HG02759 (cell line): Measurements from ENCODE around the gene DOCK2.
"Not testable (repeated sequence)": the region's sequence is repeated elsewhere in the genome, so short reads cannot be mapped to it uniquely, and the experiment has no call there.

Source experiments
- ATAC-seq: cut with Tn5 transposase; IDR thresholded peaks from one replicate; pipeline ENCODE4 v1.9.1; 2021; ENCODE audit warnings: mild to moderate bottlenecking, moderate library complexity; ENCODE audit not compliant: unreplicated experiment

The DOCK2 gene

DNA sequence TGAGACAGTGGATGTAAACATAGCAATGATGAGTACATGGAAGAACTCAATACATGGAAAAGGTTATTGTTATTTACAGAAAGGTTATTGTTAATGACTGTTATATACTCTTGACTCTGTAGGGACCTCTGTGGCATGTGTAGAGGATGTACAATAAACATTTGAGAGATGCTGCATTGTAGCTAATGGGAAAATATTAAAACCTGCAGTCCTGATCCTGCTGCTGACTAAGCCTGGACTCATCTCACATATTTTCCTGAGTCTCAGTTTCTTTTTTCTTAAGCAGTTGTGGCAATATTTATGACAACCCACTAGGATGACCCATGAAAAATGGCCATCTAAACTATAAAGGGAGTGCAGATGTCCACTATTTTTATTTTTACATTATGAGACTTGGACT lies 75.4 kb downstream of the DOCK2 start:
- no peak for ATAC-seq

DNA sequence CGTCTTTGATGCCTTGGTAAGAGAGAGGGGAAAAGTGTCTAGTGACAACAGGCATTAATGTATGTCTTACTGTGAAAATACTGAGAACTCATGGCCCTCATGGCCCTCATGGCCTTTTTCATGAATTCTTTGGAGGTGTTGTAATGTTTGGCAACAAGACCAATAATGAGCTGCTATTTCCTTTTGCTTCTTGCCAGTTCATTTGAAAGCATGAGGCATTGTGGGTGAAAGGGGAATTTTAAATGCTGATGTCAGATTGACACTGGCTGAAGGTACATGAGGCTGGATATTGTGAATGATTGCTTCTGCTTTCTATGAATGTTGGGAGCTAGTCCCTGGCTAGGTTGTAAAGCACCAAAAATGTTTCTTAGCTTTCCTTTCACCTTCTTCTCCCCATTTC lies 79.2 kb downstream of the DOCK2 start:
- ATAC-seq = no peak

DNA sequence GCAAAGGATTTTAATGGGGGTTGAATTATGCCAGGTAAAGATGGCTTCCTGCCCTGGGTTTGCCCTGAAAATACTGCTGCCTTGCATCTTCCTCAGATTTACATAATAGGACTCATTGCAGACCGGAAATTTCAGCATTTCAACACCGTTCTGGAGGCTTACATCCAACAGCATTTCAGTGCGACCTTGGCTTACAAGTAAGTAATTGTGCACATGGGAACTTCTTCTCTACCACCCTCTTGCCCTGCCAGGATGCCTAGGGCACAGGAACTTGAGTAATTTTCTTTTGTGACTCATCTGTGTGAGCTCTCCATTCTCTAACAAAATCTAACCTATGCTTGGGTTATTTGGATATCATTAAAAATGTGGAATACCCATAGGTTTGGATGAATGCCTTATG lies 80.2 kb downstream of the DOCK2 start:
- ATAC-seq = no peak

DNA sequence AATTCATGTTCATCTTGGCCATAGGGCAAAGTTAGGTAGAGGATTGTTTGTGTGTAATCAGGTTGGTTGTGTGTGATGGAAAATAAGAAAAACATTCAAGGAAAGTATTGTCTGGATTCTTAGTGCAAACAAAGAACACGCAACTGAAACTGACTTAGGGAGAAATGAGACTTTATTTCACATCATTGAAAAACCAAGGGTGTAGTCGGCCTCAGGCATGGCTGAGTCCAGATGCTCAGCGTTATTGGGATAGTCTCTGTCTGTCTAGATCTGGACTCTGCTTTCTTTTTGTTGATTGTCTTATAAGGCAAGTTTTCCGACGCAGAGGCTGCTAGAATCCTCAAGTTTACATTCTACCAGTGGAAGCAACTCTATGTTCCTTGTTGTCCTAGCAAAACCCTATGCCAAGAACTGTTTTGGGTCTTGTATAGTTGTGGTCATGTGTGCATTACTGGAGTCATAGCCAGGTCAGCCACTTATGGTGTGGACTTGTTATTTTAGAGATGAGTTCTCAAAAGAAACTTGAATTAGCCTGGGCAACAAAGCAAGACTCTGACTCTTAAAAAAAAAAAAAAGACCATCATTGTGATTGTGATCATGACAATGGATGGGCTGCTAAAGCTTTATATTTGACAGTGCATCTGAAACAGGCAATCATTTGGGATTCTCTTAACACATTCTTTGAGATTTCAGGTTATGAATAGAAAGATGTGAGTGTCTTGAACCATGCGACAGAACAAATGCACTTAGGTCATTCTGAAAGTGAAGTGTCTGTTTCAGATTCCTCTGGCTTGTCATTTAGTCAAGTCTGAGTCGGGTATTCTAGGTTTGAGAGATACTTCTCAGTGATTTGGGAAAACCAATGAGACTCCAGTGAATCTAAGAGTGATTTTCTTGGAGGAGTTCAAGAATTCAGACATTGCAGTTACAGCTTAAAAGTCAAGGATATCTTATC lies 82.6 kb downstream of the DOCK2 start:
- ATAC-seq = peak; percentile 82

DNA sequence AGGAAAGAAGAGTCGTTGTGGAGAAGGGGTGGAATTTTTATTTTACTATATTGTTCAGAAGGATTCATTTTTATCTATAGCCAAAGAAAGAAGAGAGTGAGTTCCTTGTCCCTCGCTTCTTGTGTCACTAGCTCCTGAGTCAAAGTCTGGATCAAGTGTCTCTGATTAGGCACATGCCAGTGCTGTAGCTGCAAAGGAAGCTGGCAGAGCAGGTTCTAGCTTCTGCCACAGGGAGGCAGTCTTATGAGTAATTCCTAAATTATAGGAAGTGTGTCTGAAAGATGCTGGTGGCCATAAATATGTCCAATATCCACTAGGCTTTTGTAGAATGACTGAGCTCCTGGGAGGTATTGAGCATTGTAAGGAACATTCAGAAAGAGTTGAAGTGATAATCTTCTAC lies 84.7 kb downstream of the DOCK2 start:
- ATAC-seq = no peak

DNA sequence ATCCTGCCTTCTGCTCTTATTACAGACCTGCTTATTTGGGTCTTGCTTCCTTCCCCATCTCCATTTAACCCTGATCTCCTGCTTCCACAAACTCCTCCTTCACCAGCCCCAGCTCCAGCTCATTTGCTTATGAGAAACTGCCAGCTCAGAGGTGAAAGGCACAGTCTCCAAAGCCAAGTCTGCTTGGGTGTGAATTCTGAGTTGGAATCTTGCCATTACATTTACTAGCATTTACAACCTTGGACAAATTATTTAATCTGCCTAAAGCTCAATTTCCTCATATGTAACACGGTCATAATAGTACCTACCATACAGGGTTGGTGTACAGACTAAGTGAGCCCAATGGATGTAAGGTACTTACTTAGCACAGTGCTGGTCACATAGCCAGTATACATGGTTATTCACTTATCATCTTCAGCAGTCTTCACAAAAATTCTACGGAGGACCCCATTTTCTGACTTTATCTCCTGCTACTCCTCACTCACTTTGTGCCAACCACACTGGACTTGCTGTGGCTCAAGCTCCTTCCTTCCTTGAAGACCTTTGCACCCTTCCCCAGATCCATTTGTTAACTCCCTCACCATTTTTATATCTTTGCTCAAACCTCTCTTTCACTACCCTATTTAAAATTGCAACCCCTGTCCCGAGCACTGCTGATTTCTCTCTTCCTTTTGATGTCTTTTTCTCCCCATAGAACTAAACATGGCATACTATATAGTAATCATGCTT lies 86.2 kb downstream of the DOCK2 start:
- ATAC-seq = no peak

DNA sequence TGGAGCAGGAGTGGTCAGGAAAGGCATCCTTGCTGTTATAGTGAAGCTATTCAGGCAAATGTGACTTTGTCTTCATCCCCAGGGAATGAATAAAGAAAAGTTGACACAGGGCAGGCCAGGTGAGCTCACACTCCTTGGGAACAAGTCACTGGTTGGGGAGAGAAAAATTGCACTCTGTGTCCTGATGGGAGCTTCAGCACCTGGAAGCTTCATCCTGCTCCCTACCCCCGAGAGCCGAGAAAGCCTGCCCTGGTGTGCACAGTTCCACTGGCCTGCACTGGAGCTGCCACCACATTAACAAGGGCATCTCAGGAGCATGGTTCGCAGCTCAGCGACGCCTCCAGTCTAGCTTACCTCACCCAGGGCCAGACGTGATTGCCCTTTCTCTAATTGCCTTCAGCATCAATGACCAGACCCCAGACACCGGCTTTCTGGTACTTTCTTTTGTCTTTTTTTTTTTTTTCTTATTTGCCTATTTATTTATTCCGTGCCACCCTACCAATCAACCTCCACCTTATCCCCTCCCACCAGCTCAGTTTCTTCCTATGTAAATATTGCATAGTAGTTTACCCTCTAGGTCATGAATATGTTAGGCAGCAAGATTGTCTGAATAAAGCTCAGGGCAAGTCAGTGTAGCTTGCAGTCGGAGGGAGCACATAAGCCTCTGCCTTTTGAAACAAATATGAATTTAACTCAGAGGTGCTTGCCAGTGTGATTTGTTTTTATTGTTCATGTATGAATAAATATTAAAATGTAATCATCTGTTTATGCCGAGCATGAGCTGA lies 87.4 kb downstream of the DOCK2 start:
- no peak for ATAC-seq

DNA sequence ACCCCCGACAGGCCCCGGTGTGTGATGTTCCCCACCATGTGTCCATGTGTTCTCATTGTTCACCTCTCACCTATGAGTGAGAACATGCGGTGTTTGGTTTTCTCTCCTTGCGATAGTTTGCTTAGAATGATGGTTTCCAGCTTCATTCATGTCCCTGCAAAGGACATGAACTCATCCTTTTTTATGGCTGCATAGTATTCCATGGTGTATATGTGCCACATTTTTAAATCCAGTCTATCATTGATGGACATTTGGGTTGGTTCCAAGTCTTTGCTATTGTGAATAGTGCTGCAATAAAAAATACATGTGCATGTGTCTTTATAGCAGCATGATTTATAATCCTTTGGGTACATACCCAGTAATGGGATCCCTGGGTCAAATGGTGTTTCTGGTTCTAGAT lies 88.6 kb downstream of the DOCK2 start:
- ATAC-seq = not testable (repeated sequence)

DNA sequence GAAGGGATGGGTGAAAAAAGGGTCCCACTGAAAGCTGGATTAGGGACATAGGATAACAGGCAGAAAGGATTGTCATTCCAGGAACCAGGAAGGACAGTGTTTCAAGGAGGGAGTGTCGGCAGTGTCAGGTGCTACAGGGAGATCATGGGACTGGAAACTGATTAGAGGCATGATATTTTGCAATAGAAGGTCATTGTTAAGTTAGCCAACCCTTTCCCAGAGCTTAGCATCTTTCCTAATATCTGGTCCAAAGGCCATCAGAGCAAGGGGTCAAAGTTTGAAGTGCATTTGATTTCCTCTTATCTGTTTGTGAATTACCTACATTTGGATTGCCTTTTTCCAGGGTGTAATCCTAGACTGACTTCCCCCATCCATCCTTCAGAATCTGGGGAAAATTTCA lies 91.3 kb downstream of the DOCK2 start:
- no peak for ATAC-seq

DNA sequence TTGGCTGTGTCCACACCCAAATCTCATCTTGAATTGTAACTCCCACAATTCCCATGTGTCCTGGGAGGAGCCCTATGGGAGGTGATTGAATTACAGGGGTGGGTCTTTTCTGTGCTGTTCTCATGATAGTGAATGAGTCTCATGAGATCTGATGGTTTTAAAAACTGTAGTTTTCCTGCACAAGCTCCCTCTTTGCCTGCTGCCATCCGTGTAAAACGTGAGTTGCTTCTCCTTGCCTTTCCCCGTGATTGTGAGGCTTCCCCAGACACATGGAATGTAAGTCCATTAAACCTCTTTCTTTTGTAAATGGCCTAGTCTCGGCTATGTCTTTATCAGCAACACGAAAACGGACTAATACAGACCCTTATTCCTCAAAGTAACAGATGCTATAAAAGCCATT lies 94.1 kb downstream of the DOCK2 start:
- ATAC-seq = no peak

DNA sequence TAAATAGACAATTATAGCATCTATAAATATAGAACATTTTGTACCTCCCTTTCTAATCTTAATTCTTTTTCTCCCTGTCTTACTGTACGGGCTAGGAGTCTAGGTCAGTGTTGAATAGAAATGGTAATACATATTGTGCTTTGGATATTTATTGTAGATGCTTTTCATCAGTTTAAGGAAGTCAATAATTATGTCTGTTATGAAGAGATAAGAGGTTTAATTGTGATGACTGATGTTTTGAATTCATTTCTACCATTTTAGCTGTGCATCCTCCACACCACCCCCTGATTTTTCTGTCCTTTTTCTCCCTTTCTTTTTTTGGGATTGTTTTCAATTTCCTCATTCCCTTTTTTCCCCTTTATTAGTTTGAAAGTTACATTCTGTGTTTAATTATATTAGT lies 95.8 kb downstream of the DOCK2 start:
- no peak for ATAC-seq

DNA sequence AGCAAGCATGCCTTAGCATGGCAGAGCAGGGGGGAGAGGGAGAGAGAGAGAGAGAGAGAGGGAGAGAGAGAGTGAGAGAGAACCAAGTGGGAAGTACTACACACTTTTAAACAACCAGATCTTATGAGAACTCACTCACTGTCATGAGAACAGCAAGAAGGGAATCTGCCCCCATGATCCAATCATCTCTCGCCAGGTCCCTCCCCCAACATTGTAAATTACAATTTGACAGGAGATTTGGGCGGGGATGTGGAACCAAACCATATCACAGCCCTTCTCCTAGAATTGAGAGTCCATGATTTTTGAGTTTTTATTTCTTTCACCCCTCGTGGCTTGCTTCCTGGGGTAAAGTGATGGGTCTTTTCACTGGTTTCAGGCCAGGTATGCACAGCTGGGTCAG lies 98.8 kb downstream of the DOCK2 start:
- no peak for ATAC-seq

DNA sequence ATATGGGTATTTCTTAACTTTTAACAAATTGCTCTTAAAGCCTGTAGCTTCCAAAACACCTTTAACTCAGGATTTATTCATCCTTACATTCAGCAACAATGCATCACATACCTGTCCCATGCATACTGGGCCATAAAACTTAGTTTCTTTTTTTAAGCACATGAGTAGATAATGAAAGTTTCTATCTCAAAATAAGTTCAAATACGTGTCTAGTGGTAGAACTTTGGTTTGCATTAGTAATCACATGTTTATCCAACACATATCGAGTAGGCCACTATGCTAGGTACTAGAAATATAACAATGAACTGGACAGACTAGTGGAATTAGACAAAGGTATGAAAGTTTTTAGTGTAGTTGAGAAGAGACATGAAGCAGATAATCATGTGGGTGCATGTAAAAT lies 99.6 kb downstream of the DOCK2 start:
- ATAC-seq = no peak

DNA sequence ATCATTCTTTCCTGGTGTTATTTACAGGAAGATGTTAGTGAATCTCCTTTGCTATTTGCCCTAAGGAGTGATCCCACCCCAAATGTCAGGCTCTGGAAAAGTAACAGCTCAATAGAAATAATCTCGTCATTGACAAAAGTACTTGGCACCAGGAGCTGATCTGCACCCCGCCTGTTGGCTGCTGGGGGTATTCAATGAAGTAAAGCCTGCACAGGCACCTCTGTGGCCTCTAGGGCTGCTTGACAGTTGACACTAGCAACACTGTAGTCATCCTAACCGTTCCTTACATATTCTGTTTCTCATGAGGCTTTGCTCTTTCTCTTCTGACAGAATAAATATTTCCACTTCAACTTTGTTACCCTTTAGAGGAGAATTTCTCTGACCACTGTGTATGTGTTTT lies 103.4 kb downstream of the DOCK2 start:
- no peak for ATAC-seq

DNA sequence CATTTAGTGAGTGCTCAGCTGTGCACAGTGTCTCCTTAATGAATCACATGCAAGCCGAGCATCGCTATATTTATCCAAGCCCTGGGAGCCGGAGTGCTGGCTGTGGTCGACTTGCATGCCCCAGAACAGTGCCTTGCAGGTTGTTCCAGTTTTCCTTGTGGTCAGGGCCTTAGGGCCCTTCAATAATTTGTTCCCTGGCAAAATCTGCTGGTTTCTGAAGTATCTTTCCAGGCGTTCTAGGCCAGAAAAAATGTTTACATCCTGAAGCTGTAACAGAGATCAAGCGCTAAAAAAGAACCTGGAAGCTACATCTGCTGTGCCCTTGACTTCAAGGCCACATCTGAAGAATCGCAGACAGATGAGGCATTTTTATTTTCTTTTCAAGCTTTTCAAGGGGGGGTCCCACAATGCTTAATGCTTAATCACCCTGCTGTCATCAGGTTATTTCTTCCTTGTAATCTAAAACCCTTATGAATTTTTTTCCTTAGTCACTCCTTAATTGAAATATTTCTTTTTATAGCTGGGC lies 105.8 kb downstream of the DOCK2 start:
- ATAC-seq = no peak

DNA sequence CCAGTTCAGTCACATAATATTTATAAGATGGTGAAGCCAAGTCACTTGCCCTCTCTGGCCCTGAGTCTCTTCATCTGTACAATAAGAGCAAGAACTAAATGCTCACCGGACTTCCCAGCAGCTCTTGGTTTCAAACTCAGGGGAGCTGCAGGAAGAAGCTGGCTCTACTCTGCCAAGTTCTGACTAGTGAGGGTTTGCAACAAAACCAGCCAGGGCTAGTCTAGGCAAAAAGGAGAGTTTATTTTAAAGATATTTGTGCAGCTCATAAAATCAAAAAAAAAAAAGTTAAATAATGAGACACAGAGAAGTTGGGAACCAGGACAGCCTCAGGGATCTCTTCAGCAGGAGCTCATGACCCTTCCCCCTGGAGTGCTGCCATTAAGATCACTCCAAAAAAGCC lies 107.3 kb downstream of the DOCK2 start:
- ATAC-seq = no peak

DNA sequence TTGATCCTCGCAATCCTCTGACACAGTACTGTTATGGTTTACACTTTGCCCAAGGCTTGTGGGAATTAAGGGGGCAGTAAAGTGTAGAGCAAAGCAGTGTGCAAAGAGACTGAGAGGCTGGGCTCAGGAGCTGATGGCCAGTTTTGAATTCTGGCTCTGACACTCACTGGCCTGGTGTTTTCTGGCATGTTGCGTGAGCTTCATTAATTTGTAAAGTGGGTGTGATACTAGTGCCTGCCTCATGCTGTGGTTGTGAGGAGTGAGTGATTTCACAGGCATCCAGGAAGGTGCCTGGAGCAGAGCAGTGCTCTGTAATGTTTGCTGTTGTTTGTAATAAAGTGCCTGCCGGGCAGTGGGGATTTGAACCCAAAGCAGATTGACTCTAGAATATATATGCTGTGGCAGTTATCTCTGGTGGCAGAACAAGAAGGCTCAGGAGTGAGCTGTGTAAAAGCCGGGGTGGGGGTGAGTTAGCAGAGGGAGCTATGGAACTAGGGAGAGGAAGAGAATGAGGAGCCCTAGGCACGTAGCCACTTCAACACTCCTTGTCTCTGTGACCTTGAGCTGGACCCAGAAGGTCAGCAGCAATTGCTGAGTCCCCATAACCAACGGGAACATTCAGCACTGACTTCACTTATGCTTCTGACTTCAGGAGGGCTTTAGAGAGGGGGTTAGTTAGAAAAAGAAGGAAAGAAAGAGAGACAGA lies 108.5 kb downstream of the DOCK2 start:
- ATAC-seq = no peak

DNA sequence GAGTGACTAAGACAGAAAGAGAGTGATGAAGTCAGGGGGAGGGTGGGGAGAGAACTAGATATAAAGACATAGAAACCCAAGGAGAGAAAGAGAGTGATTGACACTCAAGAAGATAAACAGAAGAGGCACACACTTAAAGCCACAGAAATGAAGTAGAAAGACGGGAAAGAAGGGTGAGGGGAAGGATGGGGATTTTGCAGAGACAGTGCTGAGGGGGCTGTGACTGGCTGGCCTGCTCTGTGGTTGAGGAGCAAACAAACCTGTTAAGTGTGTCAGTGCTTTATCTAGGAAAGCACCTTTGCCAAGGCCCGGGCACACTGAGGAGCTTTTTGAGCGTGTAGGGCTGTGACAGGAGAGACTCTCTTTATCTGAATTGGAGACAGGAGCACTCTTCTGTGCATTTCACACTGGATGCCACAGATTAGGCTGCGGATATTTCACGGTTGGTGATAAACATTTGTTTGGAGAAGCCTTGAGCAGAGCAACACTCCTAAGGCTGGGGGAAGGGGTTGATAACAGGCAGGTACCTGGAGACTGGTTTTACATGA lies 109.1 kb downstream of the DOCK2 start:
- peak; percentile 63 for ATAC-seq

DNA sequence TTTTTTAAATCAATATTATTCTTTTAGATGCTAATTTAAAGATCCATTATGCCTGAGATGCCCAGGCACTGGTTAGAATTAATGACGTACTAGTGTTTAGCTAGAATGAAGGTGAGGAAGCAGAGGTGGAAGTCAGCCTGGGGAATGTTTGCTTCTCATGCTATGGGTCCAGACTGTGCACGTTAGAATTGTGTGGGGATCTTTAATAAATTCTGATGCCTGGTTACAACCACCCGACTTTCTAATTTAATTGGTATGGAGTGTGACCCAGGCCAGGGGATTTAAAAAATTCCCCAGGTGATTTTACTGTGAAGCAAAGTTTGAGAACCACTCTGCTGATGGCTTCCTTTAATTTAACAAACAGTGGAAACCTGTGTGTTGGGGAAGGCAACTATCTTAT lies 111.1 kb downstream of the DOCK2 start:
- peak; percentile 44 for ATAC-seq

DNA sequence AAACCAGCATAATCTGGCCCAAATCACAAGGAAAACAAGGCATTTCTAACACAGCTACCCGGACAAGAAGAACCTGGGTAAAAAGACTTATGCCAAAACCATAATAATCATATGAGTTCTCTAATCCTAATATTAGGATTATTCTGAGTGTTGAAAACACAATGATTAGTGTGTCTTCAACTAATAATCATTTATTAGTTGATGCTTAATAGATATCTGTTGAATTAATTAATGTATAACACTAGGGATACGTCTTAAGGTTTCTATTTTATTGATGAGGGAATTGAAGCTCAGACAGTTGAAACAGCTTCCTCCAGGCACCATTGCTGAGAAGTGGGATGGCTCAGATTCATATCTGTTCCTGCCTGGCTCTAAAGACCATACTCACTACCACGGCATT lies 112.2 kb downstream of the DOCK2 start:
- ATAC-seq = no peak
